SK-N-SH (cell line): ENCODE data around the gene SPACDR.

Source experiments
- TF ChIP-seq, protein P1 (sequence below): fragments of 200-600 bp; sonication (generic); IDR thresholded peaks from 2 replicates; pipeline ENCODE4 v1.6.1; 2017; ENCODE audit warnings: antibody characterized with exemption, mild to moderate bottlenecking, moderate library complexity
- TF ChIP-seq, protein P2 (sequence below): fragments of 150-350 bp; IDR thresholded peaks from 2 replicates; pipeline ENCODE4 v1.6.1; 2017; ENCODE audit warnings: antibody characterized with exemption, low read length, low read depth, borderline replicate concordance

DNA sequence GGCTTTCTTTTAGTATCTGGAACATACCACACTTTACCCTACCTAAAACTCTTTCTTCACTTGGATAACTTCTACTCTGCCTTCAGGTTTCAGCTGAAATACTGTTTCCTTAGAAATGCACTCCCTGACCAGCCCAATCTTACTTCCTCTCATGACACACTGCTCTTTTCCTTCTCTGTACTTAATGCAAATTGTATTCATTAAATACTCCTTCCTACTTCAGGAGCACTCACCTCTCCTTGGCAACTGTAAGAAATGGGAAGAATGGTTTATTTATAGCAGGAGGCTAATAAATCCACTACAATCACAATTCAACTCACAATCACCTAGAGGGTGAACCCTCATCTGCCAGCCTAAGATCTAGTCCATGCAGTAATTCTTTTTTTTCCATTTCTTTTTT, 50.7 kb downstream of the SPACDR start:
- TF ChIP-seq, protein P1, sequence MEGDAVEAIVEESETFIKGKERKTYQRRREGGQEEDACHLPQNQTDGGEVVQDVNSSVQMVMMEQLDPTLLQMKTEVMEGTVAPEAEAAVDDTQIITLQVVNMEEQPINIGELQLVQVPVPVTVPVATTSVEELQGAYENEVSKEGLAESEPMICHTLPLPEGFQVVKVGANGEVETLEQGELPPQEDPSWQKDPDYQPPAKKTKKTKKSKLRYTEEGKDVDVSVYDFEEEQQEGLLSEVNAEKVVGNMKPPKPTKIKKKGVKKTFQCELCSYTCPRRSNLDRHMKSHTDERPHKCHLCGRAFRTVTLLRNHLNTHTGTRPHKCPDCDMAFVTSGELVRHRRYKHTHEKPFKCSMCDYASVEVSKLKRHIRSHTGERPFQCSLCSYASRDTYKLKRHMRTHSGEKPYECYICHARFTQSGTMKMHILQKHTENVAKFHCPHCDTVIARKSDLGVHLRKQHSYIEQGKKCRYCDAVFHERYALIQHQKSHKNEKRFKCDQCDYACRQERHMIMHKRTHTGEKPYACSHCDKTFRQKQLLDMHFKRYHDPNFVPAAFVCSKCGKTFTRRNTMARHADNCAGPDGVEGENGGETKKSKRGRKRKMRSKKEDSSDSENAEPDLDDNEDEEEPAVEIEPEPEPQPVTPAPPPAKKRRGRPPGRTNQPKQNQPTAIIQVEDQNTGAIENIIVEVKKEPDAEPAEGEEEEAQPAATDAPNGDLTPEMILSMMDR, result no peak
- TF ChIP-seq, protein P2, sequence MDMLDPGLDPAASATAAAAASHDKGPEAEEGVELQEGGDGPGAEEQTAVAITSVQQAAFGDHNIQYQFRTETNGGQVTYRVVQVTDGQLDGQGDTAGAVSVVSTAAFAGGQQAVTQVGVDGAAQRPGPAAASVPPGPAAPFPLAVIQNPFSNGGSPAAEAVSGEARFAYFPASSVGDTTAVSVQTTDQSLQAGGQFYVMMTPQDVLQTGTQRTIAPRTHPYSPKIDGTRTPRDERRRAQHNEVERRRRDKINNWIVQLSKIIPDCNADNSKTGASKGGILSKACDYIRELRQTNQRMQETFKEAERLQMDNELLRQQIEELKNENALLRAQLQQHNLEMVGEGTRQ, result no peak
